Measurements from ENCODE around the gene AUTS2. TPM values are rescaled to one million over a fixed set of nuclear protein-coding genes. Genes with fewer than 3 reads are reported as not detected.

Gene AUTS2
- total and polyA plus RNA-seq, 4 experiments from 2014 or later = 3.4 to 35.2 (median 25.5) TPM

- ChIA-PET CTCF (ENCODE audit: partially characterized antibody) (no interaction called here), POLR2A (ENCODE audit: partially characterized antibody) (no interaction called here)
- Histone ChIP-seq H3K36me3 (ENCODE audit: insufficient read depth, low read length) (no peaks in the 10 kb centered on the region), H3K27ac (ENCODE audit: low read depth, low read length) (no peak overlapping the region), H3K4me1 (ENCODE audit: insufficient read depth, low read length) (no peaks in the 10 kb centered on the region), H3K9me3 (ENCODE audit: control insufficient read depth in 1 of 2, low read length in 2 of 2) (no peaks in the 10 kb centered on the region), H3K4me3 (ENCODE audit: low read length in 2 of 2) (no peak overlapping the region), H3K27me3 (ENCODE audit: insufficient read depth, low read length) (no peaks in the 10 kb centered on the region)
- intact Hi-C loops (cut with micrococcal nuclease) = no loop called here
- Mint-ChIP-seq H3K4me3 (no peak overlapping the region), H3K36me3 (no peaks in the 10 kb centered on the region), H3K9me3 (peaks cover 0 to 5% (median 0%) of the 10 kb centered on the region in 8 donors), H3K27ac (no peak overlapping the region), H3K4me1 (peaks cover 0 to 3% (median under 1%) of the 10 kb centered on the region in 4 donors), H3K27me3 (peaks cover 2 to 5% of the 10 kb centered on the region in 2 donors)
- no peak for DNase-seq
These were observed 432.5 kb downstream of the AUTS2 start for GRCh38 chr7:70030745-70031144.

- H3K9me3 ChIP-seq (ENCODE audit: control insufficient read depth in 1 of 2, low read length in 2 of 2) = no peaks in the 10 kb centered on the region
- intact Hi-C loops (cut with micrococcal nuclease) = no loop called here
- H3K4me1 Mint-ChIP-seq = peaks cover 0 to 3% (median under 1%) of the 10 kb centered on the region in 4 donors
- no peaks in the 10 kb centered on the region for H3K4me1 ChIP-seq (ENCODE audit: insufficient read depth, low read length)
- H3K27ac Mint-ChIP-seq = no peak overlapping the region
- H3K9me3 Mint-ChIP-seq = peaks cover 0 to 5% (median 0%) of the 10 kb centered on the region in 8 donors
- no peaks in the 10 kb centered on the region for H3K27me3 ChIP-seq (ENCODE audit: insufficient read depth, low read length)
- H3K36me3 Mint-ChIP-seq = no peaks in the 10 kb centered on the region
- no peak overlapping the region for H3K27ac ChIP-seq (ENCODE audit: low read depth, low read length)
- DNase-seq = no peak
- H3K27me3 Mint-ChIP-seq = peaks cover 2 to 5% of the 10 kb centered on the region in 2 donors
- POLR2A ChIA-PET (ENCODE audit: partially characterized antibody) = no interaction called here
- no peak overlapping the region for H3K4me3 ChIP-seq (ENCODE audit: low read length in 2 of 2)
- CTCF ChIA-PET (ENCODE audit: partially characterized antibody) = no interaction called here
- H3K4me3 Mint-ChIP-seq = no peak overlapping the region
- H3K36me3 ChIP-seq (ENCODE audit: insufficient read depth, low read length) = no peaks in the 10 kb centered on the region
These were observed 433.0 kb downstream of the AUTS2 start for GRCh38 chr7:70031245-70031644.

DNA sequence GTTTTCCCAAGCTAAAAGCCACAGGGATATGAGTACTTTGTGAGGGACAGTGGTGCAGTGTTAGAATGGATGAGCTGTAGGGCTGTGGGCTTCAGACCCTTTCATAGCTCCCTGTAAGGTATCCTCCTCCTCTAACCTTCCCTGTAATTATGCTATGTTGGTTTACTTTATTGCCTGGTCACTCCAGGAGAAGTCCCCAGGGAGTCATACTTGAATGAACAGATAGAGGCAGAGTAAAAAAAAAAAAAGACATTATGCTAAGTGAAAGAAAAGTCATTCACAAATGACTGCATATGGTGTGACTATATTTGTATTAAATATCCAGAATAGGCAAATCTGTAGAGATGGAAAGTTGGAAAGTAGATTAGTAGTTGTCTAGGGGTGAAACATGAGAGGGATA, 434.4 kb downstream of the AUTS2 start:
- H3K27ac ChIP-seq (ENCODE audit: low read depth, low read length) = no peak overlapping the region
- intact Hi-C loops (cut with micrococcal nuclease) = no loop called here
- no peaks in the 10 kb centered on the region for H3K36me3 ChIP-seq (ENCODE audit: insufficient read depth, low read length)
- no peak overlapping the region for H3K4me3 ChIP-seq (ENCODE audit: low read length in 2 of 2)
- H3K36me3 Mint-ChIP-seq = no peaks in the 10 kb centered on the region
- DNase-seq = no peak
- H3K9me3 Mint-ChIP-seq = peaks cover 0 to 5% (median 0%) of the 10 kb centered on the region in 8 donors
- H3K27me3 Mint-ChIP-seq = peaks cover 2 to 5% of the 10 kb centered on the region in 2 donors
- H3K9me3 ChIP-seq (ENCODE audit: control insufficient read depth in 1 of 2, low read length in 2 of 2) = no peaks in the 10 kb centered on the region
- H3K27ac Mint-ChIP-seq = no peak overlapping the region
- no peaks in the 10 kb centered on the region for H3K4me1 ChIP-seq (ENCODE audit: insufficient read depth, low read length)
- POLR2A ChIA-PET (ENCODE audit: partially characterized antibody) = no interaction called here
- no peaks in the 10 kb centered on the region for H3K27me3 ChIP-seq (ENCODE audit: insufficient read depth, low read length)
- CTCF ChIA-PET (ENCODE audit: partially characterized antibody) = no interaction called here
- H3K4me1 Mint-ChIP-seq = peaks cover 0 to 3% (median under 1%) of the 10 kb centered on the region in 4 donors
- no peak overlapping the region for H3K4me3 Mint-ChIP-seq

- intact Hi-C loops (cut with micrococcal nuclease) = no loop called here
- H3K4me1 ChIP-seq (ENCODE audit: insufficient read depth, low read length) = no peaks in the 10 kb centered on the region
- H3K36me3 Mint-ChIP-seq = no peaks in the 10 kb centered on the region
- H3K27ac ChIP-seq (ENCODE audit: low read depth, low read length) = no peak overlapping the region
- no peak for DNase-seq
- H3K4me3 Mint-ChIP-seq = no peak overlapping the region
- ChIA-PET POLR2A (ENCODE audit: partially characterized antibody) (no interaction called here), CTCF (ENCODE audit: partially characterized antibody) (no interaction called here)
- H3K36me3 ChIP-seq (ENCODE audit: insufficient read depth, low read length) = no peaks in the 10 kb centered on the region
- H3K9me3 Mint-ChIP-seq = peaks cover 0 to 4% (median 0%) of the 10 kb centered on the region in 8 donors
- H3K9me3 ChIP-seq (ENCODE audit: control insufficient read depth in 1 of 2, low read length in 2 of 2) = no peaks in the 10 kb centered on the region
- H3K27me3 ChIP-seq (ENCODE audit: insufficient read depth, low read length) = no peaks in the 10 kb centered on the region
- peaks cover 0 to 2% of the 10 kb centered on the region in 2 donors for H3K27me3 Mint-ChIP-seq
- H3K27ac Mint-ChIP-seq = no peak overlapping the region
- H3K4me1 Mint-ChIP-seq = peaks cover 0 to 3% (median 0%) of the 10 kb centered on the region in 4 donors
- H3K4me3 ChIP-seq (ENCODE audit: low read length in 2 of 2) = no peak overlapping the region
These were observed 435.0 kb downstream of the AUTS2 start for GRCh38 chr7:70033226-70033625.

GRCh38 chr7:70034999-70035398, 436.7 kb downstream of the AUTS2 start:
- CTCF ChIA-PET (ENCODE audit: partially characterized antibody) = no interaction called here
- POLR2A ChIA-PET (ENCODE audit: partially characterized antibody) = no interaction called here
- H3K36me3 Mint-ChIP-seq = no peaks in the 10 kb centered on the region
- no peaks in the 10 kb centered on the region for H3K4me1 Mint-ChIP-seq
- no peaks in the 10 kb centered on the region for H3K27me3 Mint-ChIP-seq
- Histone ChIP-seq H3K27me3 (ENCODE audit: insufficient read depth, low read length) (no peaks in the 10 kb centered on the region), H3K9me3 (ENCODE audit: control insufficient read depth in 1 of 2, low read length in 2 of 2) (no peaks in the 10 kb centered on the region), H3K36me3 (ENCODE audit: insufficient read depth, low read length) (no peaks in the 10 kb centered on the region), H3K4me1 (ENCODE audit: insufficient read depth, low read length) (no peaks in the 10 kb centered on the region), H3K4me3 (ENCODE audit: low read length in 2 of 2) (no peak overlapping the region), H3K27ac (ENCODE audit: low read depth, low read length) (no peak overlapping the region)
- H3K9me3 Mint-ChIP-seq = peaks cover 0 to 4% (median 0%) of the 10 kb centered on the region in 8 donors
- H3K4me3 Mint-ChIP-seq = no peak overlapping the region
- DNase-seq = no peak
- intact Hi-C loops (cut with micrococcal nuclease) = no loop called here
- no peak overlapping the region for H3K27ac Mint-ChIP-seq

- H3K27me3 Mint-ChIP-seq = no peaks in the 10 kb centered on the region
- intact Hi-C loops (cut with micrococcal nuclease) = no loop called here
- Histone ChIP-seq H3K4me1 (ENCODE audit: insufficient read depth, low read length) (no peaks in the 10 kb centered on the region), H3K27ac (ENCODE audit: low read depth, low read length) (no peak overlapping the region), H3K9me3 (ENCODE audit: control insufficient read depth in 1 of 2, low read length in 2 of 2) (no peaks in the 10 kb centered on the region), H3K36me3 (ENCODE audit: insufficient read depth, low read length) (no peaks in the 10 kb centered on the region), H3K4me3 (ENCODE audit: low read length in 2 of 2) (no peak overlapping the region), H3K27me3 (ENCODE audit: insufficient read depth, low read length) (no peaks in the 10 kb centered on the region)
- no peak overlapping the region for H3K27ac Mint-ChIP-seq
- DNase-seq = no peak
- ChIA-PET POLR2A (ENCODE audit: partially characterized antibody) (no interaction called here), CTCF (ENCODE audit: partially characterized antibody) (no interaction called here)
- H3K36me3 Mint-ChIP-seq = no peaks in the 10 kb centered on the region
- no peak overlapping the region for H3K4me3 Mint-ChIP-seq
- no peaks in the 10 kb centered on the region for H3K4me1 Mint-ChIP-seq
- peaks cover 0 to 4% (median 0%) of the 10 kb centered on the region in 8 donors for H3K9me3 Mint-ChIP-seq
These were observed 437.2 kb downstream of the AUTS2 start for GRCh38 chr7:70035519-70035918.

GRCh38 chr7:70035955-70036354, 437.7 kb downstream of the AUTS2 start:
- peaks cover 0 to 4% (median 0%) of the 10 kb centered on the region in 8 donors for H3K9me3 Mint-ChIP-seq
- H3K4me1 Mint-ChIP-seq = no peaks in the 10 kb centered on the region
- CTCF ChIA-PET (ENCODE audit: partially characterized antibody) = no interaction called here
- Histone ChIP-seq H3K4me1 (ENCODE audit: insufficient read depth, low read length) (no peaks in the 10 kb centered on the region), H3K4me3 (ENCODE audit: low read length in 2 of 2) (no peak overlapping the region), H3K27ac (ENCODE audit: low read depth, low read length) (no peak overlapping the region), H3K9me3 (ENCODE audit: control insufficient read depth in 1 of 2, low read length in 2 of 2) (no peaks in the 10 kb centered on the region), H3K27me3 (ENCODE audit: insufficient read depth, low read length) (no peaks in the 10 kb centered on the region), H3K36me3 (ENCODE audit: insufficient read depth, low read length) (no peaks in the 10 kb centered on the region)
- no peak overlapping the region for H3K4me3 Mint-ChIP-seq
- DNase-seq = no peak
- no peak overlapping the region for H3K27ac Mint-ChIP-seq
- intact Hi-C loops (cut with micrococcal nuclease) = no loop called here
- no peaks in the 10 kb centered on the region for H3K36me3 Mint-ChIP-seq
- no peaks in the 10 kb centered on the region for H3K27me3 Mint-ChIP-seq
- POLR2A ChIA-PET (ENCODE audit: partially characterized antibody) = no interaction called here

DNA sequence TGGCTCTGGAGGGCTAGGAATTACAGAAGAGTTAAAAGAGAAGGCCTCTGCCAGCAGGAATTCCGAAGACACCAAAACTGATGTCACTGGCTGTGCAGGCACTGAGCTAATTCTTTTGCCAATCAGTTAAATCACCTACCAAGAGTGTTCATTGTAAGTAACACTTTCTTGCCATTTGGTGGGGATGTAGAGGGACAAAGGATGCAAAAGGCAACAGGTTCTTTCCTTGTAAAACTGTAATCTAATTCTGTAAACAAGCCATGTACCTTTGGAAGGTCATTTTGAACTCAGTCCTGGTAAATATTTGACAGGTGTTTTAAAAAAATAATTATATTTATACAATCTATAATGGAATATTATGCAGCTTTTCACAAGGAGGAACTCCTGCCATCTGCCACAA, 438.4 kb downstream of the AUTS2 start:
- Histone ChIP-seq H3K4me1 (ENCODE audit: insufficient read depth, low read length) (no peaks in the 10 kb centered on the region), H3K9me3 (ENCODE audit: control insufficient read depth in 1 of 2, low read length in 2 of 2) (no peaks in the 10 kb centered on the region), H3K4me3 (ENCODE audit: low read length in 2 of 2) (no peak overlapping the region), H3K27me3 (ENCODE audit: insufficient read depth, low read length) (no peaks in the 10 kb centered on the region), H3K36me3 (ENCODE audit: insufficient read depth, low read length) (no peaks in the 10 kb centered on the region), H3K27ac (ENCODE audit: low read depth, low read length) (no peak overlapping the region)
- no peak overlapping the region for H3K4me3 Mint-ChIP-seq
- no peak overlapping the region for H3K27ac Mint-ChIP-seq
- no peaks in the 10 kb centered on the region for H3K36me3 Mint-ChIP-seq
- peaks cover 0 to 4% (median 0%) of the 10 kb centered on the region in 8 donors for H3K9me3 Mint-ChIP-seq
- ChIA-PET CTCF (ENCODE audit: partially characterized antibody) (no interaction called here), POLR2A (ENCODE audit: partially characterized antibody) (no interaction called here)
- H3K4me1 Mint-ChIP-seq = no peaks in the 10 kb centered on the region
- intact Hi-C loops (cut with micrococcal nuclease) = no loop called here
- H3K27me3 Mint-ChIP-seq = no peaks in the 10 kb centered on the region
- DNase-seq = no peak

All from CD4-positive, alpha-beta memory T cell (primary cell).